ENCODE data around the gene EXOC7. TPM values are rescaled to one million over a fixed set of nuclear protein-coding genes. Genes with fewer than 3 reads are reported as not detected.

EXOC7 gene
- total RNA-seq, 1 experiment from 2014 or later = 69.0 TPM

Small RNA genes within 50 kb of the gene (small RNA-seq; reads per million reads assigned to genes)
- 0.16 reads per million for gene MIR6868

Other genes with a start within 250 kb of the EXOC7 start
- gene WBP2, start 248.5 kb downstream of the EXOC7 start, total RNA-seq (2014; rRNA removed; shearing (Covaris generic); ENCODE audit: low replicate concordance) = 27.9 and 42.7 TPM in 2 replicates
- 7.9 and 16.4 TPM in 2 replicates for gene TRIM47, start 225.2 kb downstream of the EXOC7 start, total RNA-seq (2014; rRNA removed; shearing (Covaris generic); ENCODE audit: low replicate concordance)
- 18.4 and 39.5 TPM in 2 replicates for gene TRIM65, start 206.8 kb downstream of the EXOC7 start, total RNA-seq (2014; rRNA removed; shearing (Covaris generic); ENCODE audit: low replicate concordance)
- 33.5 and 42.7 TPM in 2 replicates for gene MRPL38, start 198.9 kb downstream of the EXOC7 start, total RNA-seq (2014; rRNA removed; shearing (Covaris generic); ENCODE audit: low replicate concordance)
- gene FBF1, start 162.7 kb downstream of the EXOC7 start, total RNA-seq (2014; rRNA removed; shearing (Covaris generic); ENCODE audit: low replicate concordance) = 13.5 and 37.0 TPM in 2 replicates
- 18.2 and 22.5 TPM in 2 replicates for gene ACOX1, start 124.6 kb downstream of the EXOC7 start, total RNA-seq (2014; rRNA removed; shearing (Covaris generic); ENCODE audit: low replicate concordance)
- gene TEN1, start 124.5 kb downstream of the EXOC7 start, total RNA-seq (2014; rRNA removed; shearing (Covaris generic); ENCODE audit: low replicate concordance) = 5.7 and 23.0 TPM in 2 replicates
- 4.7 and 5.1 TPM in 2 replicates for gene CDK3, start 102.9 kb downstream of the EXOC7 start, total RNA-seq (2014; rRNA removed; shearing (Covaris generic); ENCODE audit: low replicate concordance)
- gene EVPL, start 76.5 kb downstream of the EXOC7 start, total RNA-seq (2014; rRNA removed; shearing (Covaris generic); ENCODE audit: low replicate concordance) = 0.07 and 0.29 TPM in 2 replicates
- 12.0 and 18.4 TPM in 2 replicates for gene SRP68, start 31.3 kb downstream of the EXOC7 start, total RNA-seq (2014; rRNA removed; shearing (Covaris generic); ENCODE audit: low replicate concordance)
- not detected in 2 replicates for gene GALR2, start 29.0 kb downstream of the EXOC7 start, total RNA-seq (2014; rRNA removed; shearing (Covaris generic); ENCODE audit: low replicate concordance)
- not detected in 2 replicates for gene ZACN, start 24.6 kb downstream of the EXOC7 start, total RNA-seq (2014; rRNA removed; shearing (Covaris generic); ENCODE audit: low replicate concordance)
- not detected in 2 replicates for gene FOXJ1, start 37.5 kb upstream of the EXOC7 start, total RNA-seq (2014; rRNA removed; shearing (Covaris generic); ENCODE audit: low replicate concordance)
- gene RNF157, start 136.7 kb upstream of the EXOC7 start, total RNA-seq (2014; rRNA removed; shearing (Covaris generic); ENCODE audit: low replicate concordance) = not detected in 2 replicates
- 22.5 and 46.3 TPM in 2 replicates for gene UBALD2, start 161.6 kb upstream of the EXOC7 start, total RNA-seq (2014; rRNA removed; shearing (Covaris generic); ENCODE audit: low replicate concordance)
- gene QRICH2, start 204.5 kb upstream of the EXOC7 start, total RNA-seq (2014; rRNA removed; shearing (Covaris generic); ENCODE audit: low replicate concordance) = 3.1 and 3.7 TPM in 2 replicates

All from Karpas-422 (cell line).